Sigmoid colon (tissue), 7 donors: ENCODE measurements around the gene TERB1. TPM values are rescaled to one million over a fixed set of nuclear protein-coding genes. Genes with fewer than 3 reads are reported as not detected.

Source experiments
- DNase-seq: peaks from one replicate; pipeline ENCODE4 v3.0.0-alpha.2; 2019
- H3K27ac ChIP-seq, 4 donors: fragments of 200-600 bp; sonication (generic); one replicate each; pipeline ENCODE4 v1.5.1; 2016 to 2019; ENCODE audit warnings: mild to moderate bottlenecking in 1 of 4
- H3K27me3 ChIP-seq, 3 donors: fragments of 200-600 bp; sonication (generic); one replicate each; pipeline ENCODE4 v1.5.1; 2019; ENCODE audit warnings: mild to moderate bottlenecking in 1 of 3
- H3K36me3 ChIP-seq, 4 donors: fragments of 200-600 bp; sonication (generic); one replicate each; pipeline ENCODE4 v1.5.1; 2016 to 2019
- H3K4me1 ChIP-seq, 4 donors: fragments of 200-600 bp; sonication (generic); one replicate each; pipeline ENCODE4 v1.5.1; 2017 to 2019
- H3K4me3 ChIP-seq, 4 donors: fragments of 200-600 bp; sonication (generic); one replicate each; pipeline ENCODE4 v1.5.1; 2017 to 2019; ENCODE audit warnings: mild to moderate bottlenecking in 2 of 4, moderate library complexity in 1 of 4
- H3K9me3 ChIP-seq, 4 donors: fragments of 200-600 bp in 3 of 4; sonication (generic) in 3 of 4; one replicate each; pipeline versions ENCODE4 v1.5.1 to v1.6.1; 2013 to 2019
- CTCF ChIP-seq, 4 experiments: fragments of 450-650 bp in 3 of 4; fragments of 200-600 bp in 1 of 4; IDR thresholded peaks; one replicate each; pipeline ENCODE4 v1.5.1; 2016 to 2019; ENCODE audit warnings: antibody characterized with exemption in 4 of 4, mild to moderate bottlenecking in 3 of 4, moderate library complexity in 2 of 4
- EP300 ChIP-seq, 4 donors: sonication (generic); formaldehyde crosslinking; IDR thresholded peaks; one replicate each; pipeline ENCODE4 v1.6.1; 2017; ENCODE audit warnings: antibody characterized with exemption in 4 of 4
- POLR2A ChIP-seq, 2 donors: fragments of 450-650 bp; IDR thresholded peaks; one replicate each; pipeline ENCODE4 v1.6.1; 2016; ENCODE audit warnings: antibody characterized with exemption in 2 of 2, mild to moderate bottlenecking in 2 of 2, moderate library complexity in 2 of 2
- POLR2AphosphoS5 ChIP-seq, 4 donors: sonication (generic); formaldehyde crosslinking; IDR thresholded peaks; one replicate each; pipeline ENCODE4 v1.6.1; 2017; ENCODE audit warnings: antibody characterized with exemption in 4 of 4
- whole genome bisulfite sequencing, 2 donors: extraction: QIAGEN DNeasy Blood & Tissue Kit; methylation state at CpG; one replicate each; pipeline ENCODE4 v1.1.7; 2013; 5-methylcytosine and 5-hydroxymethylcytosine counted together
- intact Hi-C: fragments of 100-400 bp; cut with DNase I; formaldehyde crosslinking; loops from one replicate; pipeline ENCODE4 v1.15.1; 2023
- polyA plus RNA-seq, 3 donors: library from polyadenylated mRNA; stranded (reverse); fragments of 200-250 nt; gene quantifications; one replicate each; pipeline ENCODE4 v1.2.3, GENCODE V29; 2013
- total RNA-seq, 4 donors: library from RNA; depleted of rRNA; stranded (reverse); fragments of >200 nt; gene quantifications; one replicate each; pipeline ENCODE4 v1.1.0, GENCODE V29; 2016
- donor health status: healthy with polysubstance abuse.
- donor health status: Bipolar disorder and iron deficiency.
- donor health status: healthy.

The TERB1 gene
- total and polyA plus RNA-seq, 7 donors: under 0.01 to 0.03 TPM; not detected in 5

GRCh38 chr16:66832661-66833305, 31.4 kb upstream of the TERB1 start:
- intact Hi-C loops: no loop called here
- H3K4me1 ChIP-seq: peaks cover 0 to 22% (median 14%) of the 10 kb centered on the region in 4 donors
- 61 to 81% methylated on average over 7 of the region's 7 CpGs for WGBS, 2 donors
- no peak for TF ChIP-seq EP300 (IDR thresholded peaks at IDR 0.05)
- TF ChIP-seq CTCF (IDR thresholded peaks at IDR 0.05): no peak
- TF ChIP-seq POLR2AphosphoS5 (IDR thresholded peaks at IDR 0.05): no peak
- H3K9me3 ChIP-seq: no peaks in the 10 kb centered on the region
- no peaks in the 10 kb centered on the region for H3K27me3 ChIP-seq
- no peak overlapping the region for H3K27ac ChIP-seq
- H3K36me3 ChIP-seq: peaks cover 0 to 2% (median 0%) of the 10 kb centered on the region in 4 donors
- no peak for DNase-seq
- no peak overlapping the region for H3K4me3 ChIP-seq

- peaks cover 0 to 22% (median 14%) of the 10 kb centered on the region in 4 donors for H3K4me1 ChIP-seq
- no peak overlapping the region for H3K4me3 ChIP-seq
- no peak for DNase-seq
- no peak overlapping the region for H3K27ac ChIP-seq
- intact Hi-C loops: no loop called here
- TF ChIP-seq EP300 (IDR thresholded peaks at IDR 0.05) (no peak), CTCF (IDR thresholded peaks at IDR 0.05) (no peak), POLR2A (IDR thresholded peaks at IDR 0.05) (no peak), POLR2AphosphoS5 (IDR thresholded peaks at IDR 0.05) (no peak)
- H3K36me3 ChIP-seq: peaks cover 0 to 8% (median 0%) of the 10 kb centered on the region in 4 donors
- no peaks in the 10 kb centered on the region for H3K27me3 ChIP-seq
- WGBS, 2 donors: 87 to 88% methylated on average over 3 of the region's 3 CpGs
- no peaks in the 10 kb centered on the region for H3K9me3 ChIP-seq
Measured at GRCh38 chr16:66832190-66832589, 30.8 kb upstream of the TERB1 start.

- 1% methylated on average over 84 of the region's 84 CpGs for WGBS, 2 donors
- peak within 1 kb of the TSS; percentile 71 to 89 (median 76) for H3K4me3 ChIP-seq
- no peak for TF ChIP-seq EP300 (IDR thresholded peaks at IDR 0.05)
- peak; percentile 68 to 71 for TF ChIP-seq POLR2A (IDR thresholded peaks at IDR 0.05)
- TF ChIP-seq CTCF (IDR thresholded peaks at IDR 0.05): peak; percentile 90 to 98 (median 91)
- TF ChIP-seq POLR2AphosphoS5 (IDR thresholded peaks at IDR 0.05): peak; percentile 90 to 97 (median 94)
- H3K27me3 ChIP-seq: no peaks in the 10 kb centered on the region
- H3K9me3 ChIP-seq: no peaks in the 10 kb centered on the region
- peak; percentile 89 for DNase-seq
- H3K4me1 ChIP-seq: peaks cover 0 to 22% (median 14%) of the 10 kb centered on the region in 4 donors
- H3K27ac ChIP-seq: peak within 1 kb of the TSS; percentile 86 to 94 (median 90)
- H3K36me3 ChIP-seq: peaks cover 0 to 23% (median 3%) of the 10 kb centered on the region in 4 donors
- intact Hi-C loops: loop anchor here (1.0 kb wide), 1 partner anchor 37 kb away; no protein-coding TSS in a partner anchor
Measured at GRCh38 chr16:66830422-66831404, 29.3 kb upstream of the TERB1 start, which contains the start of gene NAE1. Gene NAE1 (minus strand): TSS chr16:66830976. CDS start chr16:66830899, 77 bp downstream.

- peaks cover 14 to 82% (median 22%) of the 10 kb centered on the region in 4 donors for H3K36me3 ChIP-seq
- no peak for DNase-seq
- no peak overlapping the region for H3K27ac ChIP-seq
- H3K27me3 ChIP-seq: no peaks in the 10 kb centered on the region
- no peak for TF ChIP-seq POLR2AphosphoS5 (IDR thresholded peaks at IDR 0.05)
- H3K4me3 ChIP-seq: no peak overlapping the region
- WGBS, 2 donors: 94 to 95% methylated on average over 4 of the region's 4 CpGs
- H3K4me1 ChIP-seq: peaks cover 0 to 5% (median 3%) of the 10 kb centered on the region in 4 donors
- intact Hi-C loops: loop anchor here (10.0 kb wide), 1 partner anchor 99 kb away; no protein-coding TSS in a partner anchor
- no peaks in the 10 kb centered on the region for H3K9me3 ChIP-seq
Measured at GRCh38 chr16:66824006-66824405, 22.6 kb upstream of the TERB1 start.

GRCh38 chr16:66814734-66815133, 13.3 kb upstream of the TERB1 start:
- Histone ChIP-seq H3K4me3 (no peak overlapping the region), H3K27me3 (no peaks in the 10 kb centered on the region), H3K4me1 (no peaks in the 10 kb centered on the region), H3K27ac (no peak overlapping the region), H3K9me3 (no peaks in the 10 kb centered on the region), H3K36me3 (peaks cover 20 to 100% (median 53%) of the 10 kb centered on the region in 4 donors)
- no peak for DNase-seq
- intact Hi-C loops: no loop called here
- TF ChIP-seq POLR2AphosphoS5 (IDR thresholded peaks at IDR 0.05): no peak
- TF ChIP-seq POLR2A (IDR thresholded peaks at IDR 0.05): no peak
- TF ChIP-seq EP300 (IDR thresholded peaks at IDR 0.05): no peak
- no peak for TF ChIP-seq CTCF (IDR thresholded peaks at IDR 0.05)
- WGBS, 2 donors: 93% methylated on average over 2 of the region's 2 CpGs
